Glutamatergic neuron (in vitro differentiated cells): ENCODE data around the gene PPIB. TPM values are rescaled to one million over a fixed set of nuclear protein-coding genes. Genes with fewer than 3 reads are reported as not detected.
A peak's percentile ranks its signal among the peaks of the same experiment; 100 is the strongest.
"Not testable (repeated sequence)": the region's sequence is repeated elsewhere in the genome, so short reads cannot be mapped to it uniquely, and the experiment has no call there.

ENCODE experiments used
- DNase-seq: peaks from one replicate; pipeline ENCODE4 v3.0.0; 2022
- H3K27ac Mint-ChIP-seq: one replicate; pipeline ENCODE4 v1.8.0; 2020; ENCODE audit warnings: mild to moderate bottlenecking, mixed read lengths, inconsistent platforms; ENCODE audit not compliant: unreplicated experiment
- H3K27me3 Mint-ChIP-seq: one replicate; pipeline ENCODE4 v1.8.0; 2020; ENCODE audit warnings: mild to moderate bottlenecking, moderate library complexity, mixed read lengths, inconsistent platforms; ENCODE audit not compliant: unreplicated experiment
- H3K36me3 Mint-ChIP-seq: one replicate; pipeline ENCODE4 v1.8.0; 2020; ENCODE audit warnings: mild to moderate bottlenecking, mixed read lengths, inconsistent platforms; ENCODE audit not compliant: unreplicated experiment
- H3K4me1 Mint-ChIP-seq: one replicate; pipeline ENCODE4 v1.8.0; 2020; ENCODE audit warnings: mild to moderate bottlenecking, low read depth, mixed read lengths, inconsistent platforms; ENCODE audit not compliant: unreplicated experiment
- H3K4me3 Mint-ChIP-seq: one replicate; pipeline ENCODE4 v1.8.0; 2020; ENCODE audit warnings: mild to moderate bottlenecking, mixed read lengths, inconsistent platforms; ENCODE audit not compliant: unreplicated experiment
- H3K9me3 Mint-ChIP-seq: one replicate; pipeline ENCODE4 v1.8.0; 2020; ENCODE audit warnings: mild to moderate bottlenecking, moderate library complexity, mixed read lengths, inconsistent platforms; ENCODE audit not compliant: unreplicated experiment
- total RNA-seq: library from RNA; stranded (reverse); fragmentation: NEBNext Ultra II Directional; extraction: Animal tissue kit (Norgen Biotek cat#: 25700); gene quantifications from one replicate; pipeline ENCODE4 v1.2.1, GENCODE V29; 2021; ENCODE audit not compliant: unreplicated experiment
- TF ChIP-seq, protein P1 (sequence below): fragments of 200-600 bp; sonication (generic); IDR thresholded peaks from one replicate; pipeline ENCODE4 v1.5.0; 2021; ENCODE audit not compliant: partially characterized antibody, unreplicated experiment

PPIB gene
- total RNA-seq, 1 donor from 2014 or later = 228 TPM

DNA sequence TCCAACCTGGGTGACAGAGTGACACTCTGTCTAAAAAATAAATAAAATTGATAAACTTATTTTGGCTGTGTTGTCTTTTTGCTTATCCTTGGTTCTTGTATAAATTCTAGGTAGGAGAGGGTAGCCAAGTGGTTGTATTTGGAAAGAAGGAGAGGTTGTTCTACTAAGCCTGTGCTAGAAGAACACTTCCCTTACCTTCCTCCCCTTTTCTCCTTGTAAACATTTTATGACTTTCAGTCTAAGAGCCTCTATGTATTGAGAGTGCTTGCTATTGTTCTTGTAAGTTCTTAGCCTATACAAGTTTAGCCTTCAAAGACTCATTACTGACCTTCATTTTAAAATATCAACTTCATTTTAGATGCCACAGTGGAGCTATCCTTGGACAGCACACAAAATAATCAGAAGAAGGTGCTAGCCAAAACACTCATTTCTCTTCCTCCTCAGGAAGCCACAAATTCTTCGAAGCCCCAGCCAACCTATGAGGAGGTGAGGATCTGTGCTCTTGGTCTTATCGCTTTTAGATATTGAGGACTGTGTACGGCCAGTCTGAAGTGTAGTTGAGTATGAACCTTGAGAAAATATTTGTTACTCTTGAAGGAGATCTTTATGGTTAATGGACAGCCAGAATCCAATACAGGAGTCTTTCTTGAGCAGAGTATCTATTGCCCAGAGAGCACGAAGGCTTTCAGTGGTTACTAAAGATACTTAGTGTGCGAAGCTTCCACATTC, 44.9 kb downstream of the PPIB start:
- Mint-ChIP-seq H3K36me3 (no peaks in the 10 kb centered on the region), H3K9me3 (no peaks in the 10 kb centered on the region), H3K4me3 (no peak overlapping the region), H3K27ac (no peak overlapping the region), H3K27me3 (no peaks in the 10 kb centered on the region), H3K4me1 (no peaks in the 10 kb centered on the region)
- DNase-seq = no peak
- TF ChIP-seq, protein P1, sequence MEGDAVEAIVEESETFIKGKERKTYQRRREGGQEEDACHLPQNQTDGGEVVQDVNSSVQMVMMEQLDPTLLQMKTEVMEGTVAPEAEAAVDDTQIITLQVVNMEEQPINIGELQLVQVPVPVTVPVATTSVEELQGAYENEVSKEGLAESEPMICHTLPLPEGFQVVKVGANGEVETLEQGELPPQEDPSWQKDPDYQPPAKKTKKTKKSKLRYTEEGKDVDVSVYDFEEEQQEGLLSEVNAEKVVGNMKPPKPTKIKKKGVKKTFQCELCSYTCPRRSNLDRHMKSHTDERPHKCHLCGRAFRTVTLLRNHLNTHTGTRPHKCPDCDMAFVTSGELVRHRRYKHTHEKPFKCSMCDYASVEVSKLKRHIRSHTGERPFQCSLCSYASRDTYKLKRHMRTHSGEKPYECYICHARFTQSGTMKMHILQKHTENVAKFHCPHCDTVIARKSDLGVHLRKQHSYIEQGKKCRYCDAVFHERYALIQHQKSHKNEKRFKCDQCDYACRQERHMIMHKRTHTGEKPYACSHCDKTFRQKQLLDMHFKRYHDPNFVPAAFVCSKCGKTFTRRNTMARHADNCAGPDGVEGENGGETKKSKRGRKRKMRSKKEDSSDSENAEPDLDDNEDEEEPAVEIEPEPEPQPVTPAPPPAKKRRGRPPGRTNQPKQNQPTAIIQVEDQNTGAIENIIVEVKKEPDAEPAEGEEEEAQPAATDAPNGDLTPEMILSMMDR = no peak

DNA sequence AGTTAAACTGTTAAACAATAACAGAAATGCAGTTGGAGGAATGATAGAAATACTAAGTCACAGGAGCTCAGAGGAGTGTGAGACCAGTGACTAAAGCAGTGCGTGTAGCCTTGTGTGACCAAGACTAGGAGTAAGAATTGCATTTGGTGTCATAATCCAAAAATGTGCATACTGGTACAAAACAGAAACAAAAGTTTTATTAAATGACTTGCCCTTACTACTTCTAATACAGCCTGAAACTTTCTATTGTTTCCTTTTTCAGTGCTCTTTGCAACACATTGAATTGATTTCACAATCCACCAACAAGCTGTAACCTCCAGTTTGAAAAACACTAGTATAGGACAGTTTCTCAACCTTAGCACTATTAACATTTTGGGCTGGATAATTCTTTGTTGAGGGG, 49.9 kb downstream of the PPIB start:
- Mint-ChIP-seq H3K9me3 (no peaks in the 10 kb centered on the region), H3K36me3 (no peaks in the 10 kb centered on the region), H3K4me3 (no peak overlapping the region), H3K27me3 (no peaks in the 10 kb centered on the region), H3K4me1 (peaks cover 6% of the 10 kb centered on the region), H3K27ac (no peak overlapping the region)
- TF ChIP-seq, protein P1 = no peak
- no peak for DNase-seq

DNA sequence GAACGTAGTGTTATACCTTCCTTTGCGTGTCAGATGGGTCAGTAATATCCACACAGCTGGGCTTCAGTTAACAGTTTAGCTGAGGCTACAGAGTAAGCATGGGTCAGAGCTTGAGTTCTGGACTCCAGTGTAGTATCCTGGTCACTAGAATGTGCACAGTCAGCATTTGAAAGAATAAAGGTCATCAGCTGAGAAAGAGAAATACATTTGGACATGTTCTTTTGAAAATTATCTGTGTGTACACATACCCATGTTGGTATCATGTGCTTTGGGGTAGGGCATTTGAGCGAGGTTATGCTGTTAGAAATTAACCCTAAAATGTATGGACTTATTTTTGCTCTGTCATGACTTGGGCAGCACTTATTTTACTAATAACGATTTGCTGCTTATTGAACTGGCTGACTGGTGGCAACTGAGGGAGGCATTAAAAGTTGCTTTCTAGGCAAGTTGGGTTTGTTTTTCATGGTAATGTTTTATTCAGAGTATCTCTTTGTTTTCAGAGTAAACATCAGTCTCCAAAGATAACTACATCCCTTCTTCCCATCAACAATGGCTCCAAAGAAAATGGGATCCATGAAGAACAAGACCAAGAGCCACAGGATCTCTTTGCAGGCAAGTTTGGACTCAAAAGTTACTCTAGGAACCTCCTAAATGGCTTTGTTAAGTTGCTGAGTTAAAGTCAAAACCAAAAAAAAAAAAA, 50.6 kb downstream of the PPIB start:
- DNase-seq = no peak
- H3K4me1 Mint-ChIP-seq = peaks cover 6% of the 10 kb centered on the region
- H3K36me3 Mint-ChIP-seq = no peaks in the 10 kb centered on the region
- H3K27ac Mint-ChIP-seq = no peak overlapping the region
- TF ChIP-seq, protein P1 = no peak
- no peaks in the 10 kb centered on the region for H3K9me3 Mint-ChIP-seq
- no peak overlapping the region for H3K4me3 Mint-ChIP-seq
- H3K27me3 Mint-ChIP-seq = no peaks in the 10 kb centered on the region

DNA sequence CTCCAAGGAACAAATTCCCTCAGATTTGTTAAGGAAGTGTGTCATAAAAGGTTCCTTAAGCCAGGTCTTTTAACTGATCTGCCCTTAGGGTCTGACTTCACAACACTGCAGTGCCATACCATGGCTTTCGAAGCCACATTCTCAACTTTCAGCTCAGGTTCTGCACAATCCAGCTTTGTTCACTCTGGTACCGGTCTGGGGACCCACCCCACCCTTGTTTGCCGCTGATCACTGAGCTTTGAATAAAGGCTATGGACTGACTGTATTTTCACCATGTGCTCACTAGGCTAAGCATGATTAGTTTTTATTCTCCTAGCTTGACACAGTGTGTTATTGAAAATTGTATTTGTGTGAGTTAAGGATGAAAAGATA, 51.2 kb downstream of the PPIB start:
- no peak for DNase-seq
- Mint-ChIP-seq H3K36me3 (no peaks in the 10 kb centered on the region), H3K4me1 (peaks cover 6% of the 10 kb centered on the region), H3K9me3 (no peaks in the 10 kb centered on the region), H3K27ac (peak overlapping the region; percentile 35), H3K27me3 (no peaks in the 10 kb centered on the region), H3K4me3 (no peak overlapping the region)
- TF ChIP-seq, protein P1 = no peak

DNA sequence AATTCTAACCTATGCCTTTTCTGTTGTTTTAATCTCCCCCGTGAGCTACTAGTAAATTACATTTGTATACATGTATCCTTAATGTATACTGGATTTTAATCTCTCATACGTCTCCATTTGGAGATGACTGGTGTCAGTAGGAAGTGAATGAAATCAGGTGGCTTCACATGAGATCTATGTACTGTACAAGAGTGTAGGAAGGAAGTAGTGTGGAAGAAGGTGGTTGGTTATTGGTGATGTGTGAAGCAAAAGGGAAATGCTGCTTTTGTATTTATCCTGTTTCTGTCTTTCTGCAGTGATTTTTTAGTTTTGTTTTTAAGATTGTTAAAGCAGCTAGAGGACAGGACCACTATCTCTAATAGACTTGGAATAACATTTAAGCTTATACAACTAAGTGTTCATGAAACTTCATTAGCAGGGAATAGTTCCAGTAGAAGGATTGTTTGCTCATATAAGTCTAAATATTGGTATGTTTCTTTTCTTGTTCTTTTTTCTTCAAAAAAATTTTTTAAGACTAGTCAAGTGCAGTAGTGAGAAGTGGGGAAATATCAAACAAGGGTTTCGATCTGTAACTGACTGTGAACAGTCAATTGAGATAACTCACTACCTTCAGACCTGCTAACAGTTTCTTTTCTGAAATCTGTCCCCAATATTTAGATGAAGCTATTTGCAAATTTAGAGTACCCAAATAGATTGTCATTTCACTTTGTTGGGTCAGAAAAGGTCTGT, 51.7 kb downstream of the PPIB start:
- Mint-ChIP-seq H3K9me3 (no peaks in the 10 kb centered on the region), H3K27ac (no peak overlapping the region), H3K36me3 (no peaks in the 10 kb centered on the region), H3K4me1 (peaks cover 6% of the 10 kb centered on the region), H3K4me3 (no peak overlapping the region), H3K27me3 (no peaks in the 10 kb centered on the region)
- no peak for DNase-seq
- TF ChIP-seq, protein P1 = no peak

DNA sequence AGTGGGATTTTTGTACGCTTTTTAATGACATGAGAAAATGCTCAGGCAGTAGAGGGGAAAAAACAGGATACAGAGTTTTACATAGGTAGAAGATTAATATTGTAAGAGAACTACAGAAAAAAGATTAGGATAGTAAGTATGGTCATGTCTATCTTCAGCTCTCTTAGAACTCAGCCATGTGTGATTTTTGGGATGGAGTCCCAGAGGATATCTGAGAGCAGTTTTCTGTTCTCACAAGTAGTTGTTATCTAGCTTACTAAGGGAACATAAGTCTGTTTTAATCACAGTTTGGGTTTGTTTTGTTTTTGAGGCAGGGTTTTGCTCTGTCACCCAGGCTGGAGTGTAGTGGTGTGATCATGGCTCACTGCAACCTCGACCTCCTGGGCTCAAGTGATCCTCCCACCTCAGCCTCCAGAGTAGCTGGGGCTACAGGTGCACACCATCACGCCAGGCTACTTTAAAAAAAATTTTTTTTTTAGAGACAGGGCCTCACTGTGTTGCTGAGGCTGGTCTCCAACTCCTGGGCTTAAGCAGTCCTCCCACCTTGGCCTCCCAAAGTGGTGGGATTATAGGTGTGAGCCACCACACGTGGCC, 52.6 kb downstream of the PPIB start:
- H3K4me1 Mint-ChIP-seq, DNase-seq, H3K4me3 Mint-ChIP-seq, H3K9me3 Mint-ChIP-seq, H3K27ac Mint-ChIP-seq, H3K27me3 Mint-ChIP-seq, H3K36me3 Mint-ChIP-seq: not testable (repeated sequence)
